GM12891 (cell line): ENCODE results near the gene DEPDC5.

Experiments used
- DNase-seq: peaks from one replicate; pipeline ENCODE4 v3.0.0; 2011; ENCODE audit warnings: low spot score; ENCODE audit not compliant: insufficient read length
- FAIRE-seq: peaks from 2 replicates; lab custom pipeline; 2011; peaks lifted over from hg19 to GRCh38; lab: Jason Lieb, UNC
- PAX5 ChIP-seq: IDR thresholded peaks from 2 replicates; pipeline ENCODE4 v1.6.1; 2011; ENCODE audit warnings: low read length, moderate library complexity, mild to moderate bottlenecking; ENCODE audit not compliant: insufficient read depth, severe bottlenecking
- POLR2A ChIP-seq: IDR thresholded peaks from 2 replicates; pipeline ENCODE4 v1.6.1; 2011; ENCODE audit warnings: low read depth, low read length, control low read depth
- POLR2AphosphoS5 ChIP-seq: IDR thresholded peaks from 2 replicates; pipeline ENCODE4 v1.6.1; 2011; ENCODE audit warnings: low read depth, low read length, control low read depth
- POU2F2 ChIP-seq: IDR thresholded peaks from 2 replicates; pipeline ENCODE4 v1.6.1; 2011; ENCODE audit warnings: low read depth, mild to moderate bottlenecking, control low read depth, low read length, moderate library complexity
- SPI1 ChIP-seq: IDR thresholded peaks from 2 replicates; pipeline ENCODE4 v1.6.1; 2011; ENCODE audit warnings: low read depth, low read length, control low read depth
- TAF1 ChIP-seq: IDR thresholded peaks from 2 replicates; pipeline ENCODE4 v1.6.1; 2011; ENCODE audit warnings: low read depth, low read length, control low read depth

The DEPDC5 gene

DNA sequence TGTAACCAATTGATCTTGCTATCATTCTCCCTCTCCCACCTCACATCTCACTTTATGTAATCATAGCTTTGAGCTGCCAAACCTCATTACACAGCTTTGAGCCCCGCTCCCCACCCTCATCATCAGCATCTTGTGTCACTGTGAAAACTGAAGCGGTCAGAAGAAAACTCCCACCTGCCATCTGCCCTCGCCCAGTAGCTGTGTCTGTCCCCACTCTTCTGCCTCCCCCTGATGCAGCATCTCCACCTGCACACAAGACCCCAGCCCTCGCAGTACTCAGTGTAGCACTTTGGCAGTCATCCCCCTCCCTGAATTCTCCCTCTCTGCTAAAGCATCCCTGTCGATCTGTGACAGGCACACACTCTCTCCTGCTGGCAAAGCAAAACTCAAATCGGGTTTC is 130.2 kb downstream of the DEPDC5 start:
- TF ChIP-seq SPI1 (no peak), POLR2A (no peak), POLR2AphosphoS5 (no peak), TAF1 (no peak), PAX5 (no peak), POU2F2 (no peak)
- DNase-seq (no peak), FAIRE-seq (no peak)

DNA sequence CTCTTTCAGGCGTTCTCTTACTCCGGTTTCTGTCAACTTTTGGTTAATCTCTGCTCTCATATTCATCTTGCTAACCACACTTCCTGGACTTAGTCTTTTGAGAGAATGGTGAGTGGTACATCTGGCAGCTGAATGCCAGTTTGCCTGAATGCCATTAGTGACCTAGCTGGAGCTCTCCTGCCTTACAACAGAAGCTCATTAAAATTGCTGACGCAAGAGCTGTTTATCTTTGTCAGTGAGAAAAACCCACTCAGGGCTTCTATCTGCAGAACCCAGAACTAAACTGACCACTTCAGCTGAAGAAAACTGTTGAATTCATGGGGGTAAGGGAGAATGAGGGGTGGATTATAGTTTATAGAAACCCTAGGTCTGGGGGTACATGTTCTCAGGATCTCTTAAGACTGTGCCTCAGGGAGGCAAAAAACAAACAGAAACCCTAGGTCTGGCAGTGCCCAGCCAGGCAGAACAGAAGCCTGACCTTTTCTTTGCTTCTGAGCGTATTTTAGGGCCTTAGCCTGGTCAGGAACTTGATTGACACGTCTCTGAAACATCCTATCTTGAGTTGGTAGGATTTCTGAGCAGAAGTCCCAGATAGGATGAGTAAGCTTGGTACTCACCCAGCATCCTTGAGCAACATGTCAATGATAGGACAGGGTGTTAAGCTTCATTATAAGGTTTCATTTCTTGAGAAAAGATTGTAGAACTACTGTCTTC is 137.7 kb downstream of the DEPDC5 start:
- DNase-seq: no peak
- TF ChIP-seq POLR2AphosphoS5: no peak
- no peak for TF ChIP-seq PAX5
- no peak for TF ChIP-seq SPI1
- TF ChIP-seq POU2F2: no peak
- TF ChIP-seq TAF1: no peak
- TF ChIP-seq POLR2A: no peak
- FAIRE-seq: no peak

DNA sequence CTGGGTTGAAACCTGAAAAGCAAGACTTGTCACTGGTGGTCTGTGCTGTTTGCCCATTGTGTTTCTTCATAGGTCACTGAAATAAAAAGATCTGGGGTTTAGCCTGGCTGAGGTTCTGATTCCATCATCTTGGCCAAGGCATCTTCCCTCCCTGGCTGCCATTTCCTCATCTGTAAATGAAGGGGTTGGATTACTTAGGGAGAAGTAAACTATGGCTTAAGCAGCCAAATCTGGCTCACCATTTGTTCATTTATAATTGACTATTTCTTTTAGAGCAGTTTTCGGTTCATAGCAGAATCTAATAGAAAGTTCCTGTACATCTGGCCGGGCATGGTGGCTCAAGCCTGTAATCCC is 138.2 kb downstream of the DEPDC5 start:
- no peak for FAIRE-seq
- TF ChIP-seq POU2F2 (no peak), SPI1 (no peak), POLR2A (no peak), PAX5 (no peak), POLR2AphosphoS5 (no peak), TAF1 (no peak)
- DNase-seq: no peak

DNA sequence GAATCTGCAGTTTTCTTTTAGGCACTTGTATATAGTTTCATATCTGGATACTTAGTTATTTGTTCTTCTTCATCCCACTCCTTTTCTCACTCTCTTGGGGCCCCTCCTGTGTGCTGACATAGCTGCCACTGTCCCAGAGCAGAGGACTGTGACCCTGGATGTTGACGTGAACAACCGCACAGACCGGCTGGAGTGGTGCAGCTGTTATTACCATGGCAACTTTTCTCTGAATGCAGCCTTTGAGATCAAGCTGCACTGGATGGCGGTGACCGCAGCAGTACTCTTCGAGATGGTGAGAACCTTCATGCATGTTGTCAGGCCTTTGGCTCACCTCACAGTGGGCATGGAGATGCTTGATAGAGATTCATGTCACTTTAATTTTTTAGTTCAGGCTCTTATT is 139.6 kb downstream of the DEPDC5 start:
- no peak for TF ChIP-seq POU2F2
- no peak for TF ChIP-seq TAF1
- TF ChIP-seq SPI1: no peak
- TF ChIP-seq POLR2AphosphoS5: no peak
- no peak for TF ChIP-seq PAX5
- no peak for TF ChIP-seq POLR2A
- no peak for FAIRE-seq
- no peak for DNase-seq

DNA sequence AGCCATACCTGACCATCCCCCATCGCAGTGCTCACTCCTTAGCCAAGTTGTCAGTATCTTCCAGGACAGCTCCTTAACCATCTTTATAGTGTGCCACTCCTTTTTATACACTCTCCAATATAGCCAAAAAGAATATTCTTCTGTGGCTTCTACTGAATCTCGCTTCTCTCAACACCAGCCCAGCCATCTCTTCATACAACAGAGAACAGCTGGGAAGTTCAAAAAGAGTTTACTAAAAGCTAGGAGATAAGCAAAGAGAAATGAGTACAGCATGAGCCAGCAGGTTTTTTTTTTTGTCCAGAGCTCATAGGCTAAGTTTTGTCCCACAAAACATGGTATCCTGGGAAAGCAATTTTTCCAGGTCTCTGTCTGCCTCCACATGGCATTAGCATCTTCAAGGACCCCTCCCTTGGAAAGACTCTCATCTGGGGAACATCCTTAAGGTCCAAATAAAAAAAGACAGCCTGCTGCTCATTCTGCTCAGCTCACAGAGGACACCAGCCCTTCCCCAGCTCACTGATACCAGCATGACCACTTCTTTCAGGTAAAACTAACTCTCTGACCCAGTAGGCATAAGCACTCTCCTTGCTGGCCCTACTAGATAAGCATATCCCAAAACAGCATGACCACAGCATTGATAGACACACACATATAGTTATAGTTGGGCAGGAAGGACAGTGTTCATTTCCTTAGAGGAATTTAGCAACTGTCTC is 141.7 kb downstream of the DEPDC5 start:
- FAIRE-seq (no peak), DNase-seq (no peak)
- TF ChIP-seq POLR2A (no peak), POLR2AphosphoS5 (no peak), TAF1 (no peak), POU2F2 (no peak), SPI1 (no peak), PAX5 (no peak)

DNA sequence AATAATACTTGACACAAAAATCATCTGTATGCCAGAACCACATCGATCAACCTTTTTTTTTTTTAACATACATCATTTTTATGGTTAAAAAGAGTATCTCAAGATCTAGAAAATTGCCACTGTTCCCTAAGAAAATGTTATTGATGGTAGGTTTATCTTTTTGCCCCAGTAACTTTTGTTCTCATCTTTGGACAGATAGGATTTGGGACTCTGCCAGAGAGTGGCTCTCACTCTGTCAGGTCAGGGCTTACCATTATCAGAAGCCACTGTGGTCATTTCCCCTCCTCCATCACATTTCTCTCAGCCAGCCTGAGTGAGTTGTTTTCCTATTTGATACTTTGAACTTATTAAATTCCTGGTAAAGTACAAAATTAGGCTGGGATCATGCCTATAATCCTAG is 142.7 kb downstream of the DEPDC5 start:
- no peak for TF ChIP-seq POLR2AphosphoS5
- TF ChIP-seq POU2F2: no peak
- TF ChIP-seq SPI1: no peak
- no peak for TF ChIP-seq TAF1
- TF ChIP-seq POLR2A: no peak
- TF ChIP-seq PAX5: no peak
- DNase-seq (no peak), FAIRE-seq (no peak)

DNA sequence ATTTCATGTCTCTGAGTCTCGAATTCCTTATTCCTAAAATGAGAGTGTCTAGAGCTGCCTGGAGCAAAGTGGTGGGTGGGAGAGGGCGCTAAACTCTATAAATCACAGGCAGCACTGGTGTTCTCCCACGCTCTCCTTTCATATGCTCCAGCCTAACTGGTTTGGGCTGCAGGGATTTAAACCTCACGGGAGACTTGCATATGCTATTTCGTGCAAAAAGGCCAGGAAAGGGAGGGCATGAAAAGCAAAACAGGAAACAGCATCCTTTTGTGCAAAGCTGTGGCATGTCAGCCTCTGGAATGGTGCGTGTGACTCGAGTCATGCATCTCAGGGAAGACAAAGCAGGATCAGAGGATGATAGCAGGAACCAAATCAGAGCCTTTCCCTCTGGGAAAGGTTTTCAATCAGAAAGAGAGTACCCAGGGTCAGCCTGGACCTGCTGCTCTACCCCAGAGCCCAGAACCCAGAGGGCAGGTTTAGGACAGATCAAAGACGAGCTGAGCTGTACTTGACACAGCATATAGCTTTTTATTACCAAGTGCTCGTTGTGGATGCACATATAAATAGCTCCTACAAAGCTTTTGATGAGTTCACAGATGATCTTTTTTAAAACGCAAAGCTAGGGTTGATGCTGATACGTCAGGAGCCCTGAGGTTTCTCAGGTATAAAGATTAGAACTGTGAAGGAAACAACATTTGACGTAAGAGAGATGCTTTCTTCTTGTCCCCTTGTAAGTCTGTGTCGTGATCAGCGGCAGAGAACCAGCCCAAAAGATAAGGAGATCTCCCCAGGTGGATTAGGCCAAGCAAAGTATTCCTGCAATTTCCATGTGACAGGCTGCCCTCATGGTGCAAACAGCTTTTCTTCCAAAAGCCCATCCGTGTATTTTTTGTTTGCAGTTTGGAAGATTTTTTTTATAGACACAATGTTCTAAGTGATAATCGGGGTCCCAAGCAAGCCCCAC is 144.3 kb downstream of the DEPDC5 start:
- no peak for DNase-seq
- TF ChIP-seq POU2F2: no peak
- no peak for TF ChIP-seq POLR2AphosphoS5
- no peak for TF ChIP-seq PAX5

DNA sequence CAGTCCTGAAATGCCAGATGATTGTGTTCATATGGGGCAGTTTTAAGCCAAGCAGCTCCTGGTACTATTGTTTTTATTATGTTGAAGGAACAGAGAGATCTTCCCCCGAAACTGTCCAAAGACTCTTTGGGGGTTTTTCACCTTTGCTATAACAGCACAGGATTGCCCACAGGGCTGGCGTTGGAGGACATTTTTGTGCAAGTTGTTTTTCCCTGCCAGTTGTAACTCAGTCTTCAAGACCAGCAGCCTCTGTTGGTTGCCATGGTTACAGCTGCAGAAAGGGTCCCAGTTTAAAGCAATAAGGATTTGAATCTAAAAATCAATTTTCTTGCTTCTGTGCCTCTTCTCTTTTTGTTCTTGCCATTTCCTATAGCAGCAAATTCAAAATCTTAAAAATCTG is 145.1 kb downstream of the DEPDC5 start:
- no peak for TF ChIP-seq POU2F2
- FAIRE-seq (no peak), DNase-seq (no peak)

More for the DNA sequence above, 144.3 kb downstream of the DEPDC5 start:
- no peak for FAIRE-seq

DNA sequence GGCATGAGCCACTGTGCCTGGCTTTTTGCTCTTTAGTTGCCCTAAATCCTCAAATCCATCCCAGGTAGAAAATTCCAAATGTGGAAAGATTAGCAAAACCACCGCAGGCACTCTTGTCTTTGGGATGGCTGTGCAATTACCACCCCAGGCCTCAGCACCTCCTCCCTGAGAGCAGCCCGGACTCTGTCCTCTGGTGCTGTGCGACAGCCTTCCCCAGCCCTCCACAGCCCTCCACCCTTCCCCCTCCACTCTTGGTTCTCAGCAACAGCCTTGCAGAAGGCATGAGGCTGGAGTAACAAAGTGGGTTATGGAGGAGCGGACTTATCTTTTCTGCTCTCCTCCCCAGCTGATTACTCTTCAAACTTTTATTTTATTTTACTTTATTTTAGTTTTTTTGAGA is 145.8 kb downstream of the DEPDC5 start:
- FAIRE-seq (no peak), DNase-seq (no peak)
- TF ChIP-seq POLR2A: no peak
- TF ChIP-seq POU2F2: no peak
- no peak for TF ChIP-seq TAF1
- TF ChIP-seq SPI1: no peak
- TF ChIP-seq PAX5: no peak
- TF ChIP-seq POLR2AphosphoS5: no peak

DNA sequence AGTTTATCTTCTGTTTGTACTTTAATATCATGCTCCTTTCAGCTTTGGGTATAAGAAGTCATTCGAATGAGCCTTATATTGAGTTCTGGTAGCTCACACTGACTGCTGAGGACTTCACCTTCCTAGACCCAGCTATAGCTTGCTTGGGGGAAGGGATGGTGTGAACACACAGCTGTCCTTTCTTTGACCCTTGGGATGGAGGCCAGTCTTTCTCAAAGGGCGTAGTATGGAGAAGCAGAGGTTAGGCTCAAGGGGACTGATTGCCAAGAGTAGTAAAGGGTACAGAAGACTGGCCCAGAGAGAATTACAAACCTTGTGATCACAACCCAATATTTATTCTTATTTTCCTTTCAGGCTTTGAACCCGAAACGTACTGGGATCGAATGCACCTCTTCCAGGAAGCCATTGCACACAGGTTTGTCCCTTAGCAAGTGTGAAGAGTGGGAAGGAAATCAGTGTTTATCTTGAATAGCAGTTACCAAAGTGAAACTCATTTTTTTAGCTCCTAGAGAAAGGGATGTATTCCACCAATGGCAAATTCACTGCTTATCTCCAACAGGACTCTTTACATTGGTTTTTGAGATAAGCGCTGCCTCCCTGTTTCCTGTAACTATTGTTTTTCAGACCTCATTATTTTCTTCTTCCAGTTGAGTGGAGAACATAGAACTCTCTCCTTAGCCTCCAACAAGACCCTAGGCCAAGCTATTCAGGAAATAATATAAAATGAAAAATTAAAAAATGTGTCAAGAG is 147.7 kb downstream of the DEPDC5 start:
- no peak for TF ChIP-seq POLR2A
- no peak for TF ChIP-seq TAF1
- TF ChIP-seq SPI1: no peak
- no peak for TF ChIP-seq POU2F2
- no peak for TF ChIP-seq PAX5
- TF ChIP-seq POLR2AphosphoS5: no peak
- FAIRE-seq (no peak), DNase-seq (no peak)
